Urothelium cell line (cell line): ENCODE data around the gene PLA2G15.

Experiments
- DNase-seq: peaks from one replicate; pipeline ENCODE4 v3.0.0; 2011; ENCODE audit warnings: low spot score, mixed read lengths
- FAIRE-seq: peaks from 2 replicates; lab custom pipeline; 2011; peaks lifted over from hg19 to GRCh38; lab: Jason Lieb, UNC

PLA2G15 gene

GRCh38 chr16:68292425-68292824 lies 47.3 kb downstream of the PLA2G15 start:
- no peak for FAIRE-seq
- no peak for DNase-seq

DNA sequence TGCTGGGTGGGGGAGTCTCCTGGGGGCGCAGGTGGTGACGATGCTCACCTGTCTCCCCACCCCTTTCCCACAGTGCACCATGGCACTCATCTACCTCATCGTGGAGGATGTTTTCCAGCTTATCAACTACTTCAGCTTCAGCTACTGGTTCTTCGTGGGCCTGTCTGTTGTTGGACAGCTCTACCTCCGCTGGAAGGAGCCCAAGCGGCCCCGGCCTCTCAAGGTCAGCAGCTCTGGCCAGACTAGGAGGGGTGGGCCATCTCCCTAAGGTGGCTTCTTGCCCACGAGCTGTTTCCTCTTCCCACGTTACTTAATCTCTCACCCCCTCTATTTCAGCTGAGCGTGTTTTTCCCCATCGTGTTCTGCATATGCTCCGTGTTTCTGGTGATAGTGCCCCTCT lies 51.1 kb downstream of the PLA2G15 start:
- DNase-seq, result no peak
- no peak for FAIRE-seq

GRCh38 chr16:68296693-68297092 lies 51.5 kb downstream of the PLA2G15 start:
- no peak for FAIRE-seq

GRCh38 chr16:68297908-68298307 lies 52.7 kb downstream of the PLA2G15 start:
- no peak for DNase-seq
- no peak for FAIRE-seq

More at GRCh38 chr16:68296693-68297092, 51.5 kb downstream of the PLA2G15 start:
- no peak for DNase-seq

GRCh38 chr16:68298312-68298711 lies 53.1 kb downstream of the PLA2G15 start:
- FAIRE-seq (no peak), DNase-seq (no peak)

DNA sequence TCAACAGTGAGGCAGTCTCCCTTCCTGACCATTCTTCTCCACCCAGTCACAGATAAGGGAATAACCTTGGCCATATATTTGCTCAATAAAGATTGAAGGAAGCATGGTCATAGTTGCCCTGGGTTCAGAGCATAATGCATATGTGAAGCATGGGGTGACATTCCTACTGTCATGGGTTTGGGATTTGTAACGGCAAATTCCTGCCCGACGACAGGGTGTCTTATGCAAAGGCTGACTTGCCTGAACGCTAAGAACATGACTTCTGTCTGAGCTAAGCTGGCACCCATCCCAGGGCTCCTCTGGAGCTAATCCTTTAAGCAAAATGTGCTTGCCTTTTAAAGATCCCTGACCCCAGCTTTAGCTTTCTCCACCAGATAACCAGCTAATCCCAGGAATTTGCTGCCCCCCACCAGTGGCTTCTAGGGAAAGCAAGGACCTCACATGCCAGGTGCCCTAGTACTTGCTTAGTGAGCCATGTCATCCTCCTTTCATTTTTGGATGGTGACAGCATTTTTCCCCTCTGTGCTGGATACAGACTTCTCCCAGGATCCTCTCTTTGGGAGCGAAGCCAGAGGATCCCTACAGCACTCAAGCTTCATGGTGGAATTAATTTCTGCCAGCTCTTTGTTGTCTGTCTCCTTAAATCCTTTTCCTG lies 53.9 kb downstream of the PLA2G15 start:
- DNase-seq (no peak), FAIRE-seq (no peak)

GRCh38 chr16:68299571-68300453 lies 54.6 kb downstream of the PLA2G15 start:
- no peak for DNase-seq
- FAIRE-seq, result no peak

DNA sequence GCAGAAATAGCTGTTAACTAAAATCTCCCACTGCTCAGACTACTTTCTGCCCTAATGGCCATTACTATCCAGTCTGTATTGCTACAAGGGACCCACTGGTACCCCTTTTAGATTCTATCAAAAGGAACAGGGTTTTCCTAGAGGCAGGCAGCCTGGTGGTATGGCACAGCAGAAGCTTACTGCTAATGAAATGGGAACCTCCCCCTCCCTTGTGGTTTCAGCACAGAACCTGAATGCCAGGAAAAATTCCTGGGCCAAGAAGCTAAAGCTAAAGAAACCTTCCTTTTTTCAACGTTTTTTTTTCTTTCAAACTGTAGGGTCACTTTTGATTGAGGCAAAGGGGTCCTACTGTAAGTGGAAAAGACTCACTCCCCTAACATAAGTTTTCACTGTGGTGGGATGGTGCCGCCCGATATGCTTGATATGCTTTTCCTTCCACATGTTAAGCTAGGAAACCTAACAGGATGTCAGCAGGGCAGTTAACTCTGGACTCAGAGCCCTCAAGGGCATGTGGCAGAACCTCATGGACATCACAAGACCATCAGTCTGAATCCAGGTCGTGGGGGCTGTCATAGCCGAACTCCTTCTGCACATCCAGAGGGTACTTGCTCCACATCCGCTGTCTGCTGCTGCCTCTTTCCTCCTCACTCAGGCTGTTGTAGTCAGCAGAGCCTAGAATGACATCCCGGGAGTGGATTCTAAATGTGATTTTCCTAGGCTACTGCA lies 55.7 kb downstream of the PLA2G15 start:
- DNase-seq, result no peak
- no peak for FAIRE-seq

GRCh38 chr16:68306633-68307032 lies 61.5 kb downstream of the PLA2G15 start:
- FAIRE-seq, result no peak
- DNase-seq, result no peak

GRCh38 chr16:68309799-68310198 lies 64.6 kb downstream of the PLA2G15 start:
- FAIRE-seq, result no peak
- DNase-seq, result no peak

DNA sequence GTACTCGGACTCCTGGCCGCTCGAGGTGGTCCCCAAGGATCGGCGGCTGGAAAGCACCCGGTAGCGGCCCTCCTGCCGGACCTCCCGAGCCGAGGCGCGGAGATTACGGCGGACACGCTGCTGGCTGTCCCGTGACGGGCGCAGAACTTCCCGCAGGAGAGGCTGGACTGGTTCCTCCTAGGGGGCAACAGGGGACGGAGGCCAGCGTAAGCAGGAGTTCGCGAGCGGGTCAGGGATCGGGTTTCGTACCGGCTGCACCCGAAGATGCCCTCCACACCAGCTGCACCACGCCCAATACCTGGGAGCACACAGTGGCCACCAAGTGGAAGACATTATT lies 65.2 kb downstream of the PLA2G15 start:
- FAIRE-seq (no peak), DNase-seq (no peak)
